Adrenal gland (tissue), 5 donors: Measurements from ENCODE around the gene UGGT1.

ENCODE experiments used
- POLR2A ChIP-seq, 2 donors: fragments of 450-650 bp; IDR thresholded peaks; one replicate each; pipeline ENCODE4 v1.6.1; 2017; ENCODE audit warnings: antibody characterized with exemption in 2 of 2, mild to moderate bottlenecking in 2 of 2, moderate library complexity in 1 of 2
- TF ChIP-seq, protein P1 (sequence below), 6 experiments: fragments of 450-650 bp in 4 of 6; fragments of 200-600 bp in 2 of 6; sonication (generic) in 1 of 6; IDR thresholded peaks; 1 replicate in 5 of 6; 2 replicates in 1 of 6; pipeline versions ENCODE4 v1.5.1 to v1.8.0; 2016 to 2021; ENCODE audit warnings: antibody characterized with exemption in 6 of 6, mild to moderate bottlenecking in 2 of 6, moderate library complexity in 1 of 6
- donor health status: DM: no; HTN: no; CAD: no.

DNA sequence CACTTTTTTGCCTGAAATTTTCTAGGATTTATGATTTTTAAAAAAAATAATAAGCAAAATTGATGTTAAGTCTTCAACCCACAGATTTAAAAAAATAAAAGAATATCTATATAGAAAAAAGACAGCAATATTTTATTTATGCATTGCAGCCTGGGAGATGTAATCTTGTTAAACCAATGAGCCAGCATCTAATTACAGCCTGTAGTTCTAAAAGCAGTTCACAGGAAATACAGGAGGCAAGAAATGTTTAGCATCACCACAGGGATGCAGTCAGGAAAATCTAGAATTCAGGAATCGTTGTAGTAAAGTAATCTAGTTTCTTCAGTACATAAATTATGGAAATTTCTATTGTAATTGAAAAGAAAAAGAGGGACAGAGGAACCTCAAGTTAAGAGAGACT is 17.2 kb downstream of the UGGT1 start:
- TF ChIP-seq, protein P1, sequence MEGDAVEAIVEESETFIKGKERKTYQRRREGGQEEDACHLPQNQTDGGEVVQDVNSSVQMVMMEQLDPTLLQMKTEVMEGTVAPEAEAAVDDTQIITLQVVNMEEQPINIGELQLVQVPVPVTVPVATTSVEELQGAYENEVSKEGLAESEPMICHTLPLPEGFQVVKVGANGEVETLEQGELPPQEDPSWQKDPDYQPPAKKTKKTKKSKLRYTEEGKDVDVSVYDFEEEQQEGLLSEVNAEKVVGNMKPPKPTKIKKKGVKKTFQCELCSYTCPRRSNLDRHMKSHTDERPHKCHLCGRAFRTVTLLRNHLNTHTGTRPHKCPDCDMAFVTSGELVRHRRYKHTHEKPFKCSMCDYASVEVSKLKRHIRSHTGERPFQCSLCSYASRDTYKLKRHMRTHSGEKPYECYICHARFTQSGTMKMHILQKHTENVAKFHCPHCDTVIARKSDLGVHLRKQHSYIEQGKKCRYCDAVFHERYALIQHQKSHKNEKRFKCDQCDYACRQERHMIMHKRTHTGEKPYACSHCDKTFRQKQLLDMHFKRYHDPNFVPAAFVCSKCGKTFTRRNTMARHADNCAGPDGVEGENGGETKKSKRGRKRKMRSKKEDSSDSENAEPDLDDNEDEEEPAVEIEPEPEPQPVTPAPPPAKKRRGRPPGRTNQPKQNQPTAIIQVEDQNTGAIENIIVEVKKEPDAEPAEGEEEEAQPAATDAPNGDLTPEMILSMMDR (IDR thresholded peaks at IDR 0.05), result no peak
- no peak for TF ChIP-seq POLR2A (IDR thresholded peaks at IDR 0.05)
